MM.1S (cell line): ENCODE data around the gene OLIG1.

Experiments
- DNase-seq: peaks from one replicate; pipeline ENCODE4 v3.0.0-alpha.2; 2015
- H2AFZ ChIP-seq: fragments of 300-600 bp; sonication (generic); 2 replicates; pipeline ENCODE4 v1.6.0; 2016; ENCODE audit warnings: antibody characterized with exemption, low read length
- H3F3A ChIP-seq: fragments of 300-600 bp; sonication (generic); 2 replicates; pipeline ENCODE4 v1.6.1; 2016; ENCODE audit warnings: mild to moderate bottlenecking, antibody characterized with exemption, low read length, moderate library complexity, mixed read lengths; ENCODE audit not compliant: insufficient read depth
- H3K27ac ChIP-seq: fragments of 300-600 bp; sonication (generic); 2 replicates; pipeline ENCODE4 v1.5.1; 2016; ENCODE audit warnings: mild to moderate bottlenecking, low read length
- H3K27me3 ChIP-seq: fragments of 300-600 bp; sonication (generic); replicated peaks from 2 replicates; pipeline ENCODE4 v1.6.0; 2016; ENCODE audit warnings: low read length; ENCODE audit not compliant: insufficient read depth
- H3K36me3 ChIP-seq: fragments of 300-600 bp; sonication (generic); replicated peaks from 2 replicates; pipeline ENCODE4 v1.6.1; 2016; ENCODE audit warnings: mild to moderate bottlenecking, low read length, mixed read lengths; ENCODE audit not compliant: insufficient read depth
- H3K4me1 ChIP-seq: fragments of 300-600 bp; sonication (generic); 2 replicates; pipeline ENCODE4 v1.6.1; 2016; ENCODE audit warnings: low read length, mixed read lengths
- H3K4me2 ChIP-seq: fragments of 300-600 bp; sonication (generic); 2 replicates; pipeline ENCODE4 v1.6.0; 2016; ENCODE audit warnings: low read depth, low read length
- H3K4me3 ChIP-seq: fragments of 300-600 bp; sonication (generic); 2 replicates; pipeline ENCODE4 v1.5.1; 2016; ENCODE audit warnings: low read length, mixed read lengths
- H3K79me2 ChIP-seq: fragments of 300-600 bp; sonication (generic); 2 replicates; pipeline ENCODE4 v1.6.1; 2016; ENCODE audit warnings: mixed run types, low read length, mixed read lengths
- H3K9ac ChIP-seq: fragments of 300-600 bp; sonication (generic); 2 replicates; pipeline ENCODE4 v1.6.1; 2016; ENCODE audit warnings: low read length, mixed read lengths
- H3K9me2 ChIP-seq: fragments of 300-600 bp; sonication (generic); replicated peaks from 2 replicates; pipeline ENCODE4 v1.6.1; 2016; ENCODE audit warnings: mild to moderate bottlenecking, low read length, mixed read lengths; ENCODE audit not compliant: insufficient read depth
- H3K9me3 ChIP-seq: fragments of 300-600 bp; sonication (generic); replicated peaks from 2 replicates; pipeline ENCODE4 v1.6.1; 2016; ENCODE audit warnings: mild to moderate bottlenecking, low read length, mixed read lengths; ENCODE audit not compliant: insufficient read depth
- H4K20me1 ChIP-seq: fragments of 300-600 bp; sonication (generic); 2 replicates; pipeline ENCODE4 v1.6.1; 2016; ENCODE audit warnings: mild to moderate bottlenecking, low read length, moderate library complexity, mixed read lengths; ENCODE audit not compliant: insufficient read depth
- EZH2 ChIP-seq: fragments of 300-600 bp; sonication (generic); optimal IDR thresholded peaks from 2 replicates; pipeline ENCODE3; 2017; ENCODE audit warnings: low read depth, mild to moderate bottlenecking, antibody characterized with exemption, low read length, mixed read lengths
- EZH2phosphoT487 ChIP-seq: fragments of 300-600 bp; sonication (generic); IDR thresholded peaks from 2 replicates; pipeline ENCODE4 v1.6.1; 2018; ENCODE audit warnings: antibody characterized with exemption, low read length
- TF ChIP-seq, protein P1 (sequence below): fragments of 300-600 bp; sonication (generic); IDR thresholded peaks from 2 replicates; pipeline ENCODE4 v1.5.1; 2016; ENCODE audit warnings: antibody characterized with exemption, low read length, mixed read lengths

OLIG1 gene

DNA sequence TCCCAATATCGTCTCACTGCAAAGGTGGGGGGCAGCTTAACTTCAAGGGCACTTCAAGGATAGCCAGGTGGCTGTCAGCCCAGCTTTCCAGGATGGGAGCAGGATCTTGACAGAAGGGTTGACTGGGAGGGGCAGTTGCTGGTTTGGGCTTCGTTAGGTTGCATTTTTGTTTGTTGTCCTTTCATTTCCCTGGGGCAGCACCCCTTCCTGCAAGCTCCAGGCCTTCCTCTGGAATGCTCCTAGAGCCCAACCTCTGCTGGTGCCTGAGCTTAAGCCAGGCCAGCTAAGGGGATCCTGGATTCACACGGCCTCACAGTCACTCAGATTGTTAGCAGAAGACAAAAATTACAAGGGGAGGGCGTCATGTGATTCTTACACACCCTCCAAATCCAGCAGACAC, 48.3 kb upstream of the OLIG1 start:
- no peak overlapping the region for H3K4me2 ChIP-seq
- H3K4me1 ChIP-seq, result no peaks in the 10 kb centered on the region
- H3K27ac ChIP-seq, result no peak overlapping the region
- no peaks in the 10 kb centered on the region for H3K79me2 ChIP-seq
- no peaks in the 10 kb centered on the region for H3K9me3 ChIP-seq
- H3K27me3 ChIP-seq, result peaks cover 82% of the 10 kb centered on the region
- TF ChIP-seq EZH2 (no peak), EZH2phosphoT487 (no peak)
- TF ChIP-seq, protein P1, sequence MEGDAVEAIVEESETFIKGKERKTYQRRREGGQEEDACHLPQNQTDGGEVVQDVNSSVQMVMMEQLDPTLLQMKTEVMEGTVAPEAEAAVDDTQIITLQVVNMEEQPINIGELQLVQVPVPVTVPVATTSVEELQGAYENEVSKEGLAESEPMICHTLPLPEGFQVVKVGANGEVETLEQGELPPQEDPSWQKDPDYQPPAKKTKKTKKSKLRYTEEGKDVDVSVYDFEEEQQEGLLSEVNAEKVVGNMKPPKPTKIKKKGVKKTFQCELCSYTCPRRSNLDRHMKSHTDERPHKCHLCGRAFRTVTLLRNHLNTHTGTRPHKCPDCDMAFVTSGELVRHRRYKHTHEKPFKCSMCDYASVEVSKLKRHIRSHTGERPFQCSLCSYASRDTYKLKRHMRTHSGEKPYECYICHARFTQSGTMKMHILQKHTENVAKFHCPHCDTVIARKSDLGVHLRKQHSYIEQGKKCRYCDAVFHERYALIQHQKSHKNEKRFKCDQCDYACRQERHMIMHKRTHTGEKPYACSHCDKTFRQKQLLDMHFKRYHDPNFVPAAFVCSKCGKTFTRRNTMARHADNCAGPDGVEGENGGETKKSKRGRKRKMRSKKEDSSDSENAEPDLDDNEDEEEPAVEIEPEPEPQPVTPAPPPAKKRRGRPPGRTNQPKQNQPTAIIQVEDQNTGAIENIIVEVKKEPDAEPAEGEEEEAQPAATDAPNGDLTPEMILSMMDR, result no peak
- H3F3A ChIP-seq, result no peaks in the 10 kb centered on the region
- H2AFZ ChIP-seq, result no peak overlapping the region
- DNase-seq, result no peak
- H3K9me2 ChIP-seq, result no peaks in the 10 kb centered on the region
- no peak overlapping the region for H3K9ac ChIP-seq
- H3K4me3 ChIP-seq, result no peak overlapping the region
- H3K36me3 ChIP-seq, result no peaks in the 10 kb centered on the region
- no peaks in the 10 kb centered on the region for H4K20me1 ChIP-seq

DNA sequence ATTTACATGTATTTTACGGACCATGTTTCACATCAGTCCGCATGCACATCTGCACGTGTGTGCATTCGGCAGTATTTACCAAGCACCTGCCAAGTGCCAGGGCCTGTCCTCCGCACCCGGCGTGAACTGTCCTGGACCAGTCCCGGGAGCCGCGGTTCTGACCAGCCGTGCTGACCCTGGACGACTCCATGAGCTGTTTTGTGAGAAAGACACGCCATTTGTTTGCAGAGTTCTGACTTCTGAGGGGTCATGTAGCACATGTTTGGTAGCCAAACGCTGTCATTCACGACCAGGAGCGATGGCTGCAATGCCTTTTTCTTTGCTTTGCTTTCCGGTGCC, 47.5 kb upstream of the OLIG1 start:
- Histone ChIP-seq H3K27me3 (peaks cover 85% of the 10 kb centered on the region), H3K27ac (no peak overlapping the region), H3K4me2 (no peak overlapping the region), H3K9me3 (no peaks in the 10 kb centered on the region), H4K20me1 (no peaks in the 10 kb centered on the region), H3K36me3 (no peaks in the 10 kb centered on the region), H3K4me3 (no peak overlapping the region), H3K79me2 (no peaks in the 10 kb centered on the region), H2AFZ (no peak overlapping the region), H3F3A (no peaks in the 10 kb centered on the region), H3K9me2 (no peaks in the 10 kb centered on the region), H3K4me1 (no peaks in the 10 kb centered on the region), H3K9ac (no peak overlapping the region)
- DNase-seq, result no peak
- TF ChIP-seq EZH2, result peak; percentile 60
- TF ChIP-seq, protein P1, result no peak

DNA sequence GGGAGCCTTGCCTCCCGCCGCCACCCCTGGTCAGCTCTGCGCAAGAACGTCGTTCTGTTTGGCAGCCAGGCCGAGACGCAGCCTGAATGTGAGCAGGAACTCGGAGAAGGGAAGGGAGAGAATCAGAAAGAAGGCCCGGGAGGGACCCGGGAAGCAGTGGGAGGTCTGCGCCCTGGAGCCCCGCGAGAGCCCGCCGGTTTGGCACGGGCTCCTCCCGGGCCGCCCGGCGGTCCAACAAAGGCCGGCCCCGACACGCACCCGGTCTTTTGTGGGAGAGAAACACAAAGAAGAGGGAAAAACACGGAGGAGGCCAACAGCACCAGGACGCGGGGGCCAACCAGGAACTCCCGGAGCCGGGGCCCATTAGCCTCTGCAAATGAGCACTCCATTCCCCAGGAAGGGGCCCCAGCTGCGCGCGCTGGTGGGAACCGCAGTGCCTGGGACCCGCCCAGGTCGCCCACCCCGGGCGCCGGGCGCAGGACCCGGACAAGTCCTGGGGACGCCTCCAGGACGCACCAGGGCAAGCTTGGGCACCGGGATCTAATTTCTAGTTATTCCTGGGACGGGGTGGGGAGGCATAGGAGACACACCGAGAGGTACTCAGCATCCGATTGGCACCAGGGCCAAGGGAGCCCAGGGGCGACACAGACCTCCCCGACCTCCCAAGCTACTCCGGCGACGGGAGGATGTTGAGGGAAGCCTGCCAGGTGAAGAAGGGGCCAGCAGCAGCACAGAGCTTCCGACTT, 46.9 kb upstream of the OLIG1 start:
- Histone ChIP-seq H3K9me3 (no peaks in the 10 kb centered on the region), H3K27me3 (peaks cover 86% of the 10 kb centered on the region), H3K4me1 (no peaks in the 10 kb centered on the region), H3K27ac (no peak overlapping the region), H3K9me2 (no peaks in the 10 kb centered on the region), H3K36me3 (no peaks in the 10 kb centered on the region), H3K79me2 (no peaks in the 10 kb centered on the region), H4K20me1 (no peaks in the 10 kb centered on the region), H3F3A (no peaks in the 10 kb centered on the region), H3K4me3 (no peak overlapping the region), H3K4me2 (peak overlapping the region; percentile 31; the same call in 1 of the 2 replicates), H2AFZ (no peak overlapping the region), H3K9ac (no peak overlapping the region)
- DNase-seq, result no peak
- TF ChIP-seq EZH2phosphoT487 (no peak), EZH2 (peak; percentile 72)
- TF ChIP-seq, protein P1, result no peak
